GM18511 (cell line): ENCODE data around the gene SCAMP3.

ENCODE experiments used
- ATAC-seq: cut with Tn5 transposase; IDR thresholded peaks from one replicate; pipeline ENCODE4 v1.9.1; 2021; ENCODE audit warnings: mild to moderate bottlenecking, moderate library complexity; ENCODE audit not compliant: unreplicated experiment

The SCAMP3 gene

GRCh38 chr1:155207806-155208540 is 54.2 kb downstream of the SCAMP3 start, which contains the start of gene THBS3:
THBS3 (minus strand) TSS chr1:155207897; CDS start chr1:155207876, 21 bp downstream.
- no peak for ATAC-seq

- ATAC-seq: no peak
Observed at GRCh38 chr1:155206891-155207805, 55.0 kb downstream of the SCAMP3 start.
